HG03432 (cell line): ENCODE data around the gene NCKAP1.
"Not testable (repeated sequence)": the region's sequence is repeated elsewhere in the genome, so short reads cannot be mapped to it uniquely, and the experiment has no call there.

Source experiments
- ATAC-seq: cut with Tn5 transposase; IDR thresholded peaks from one replicate; pipeline ENCODE4 v1.9.1; 2021; ENCODE audit warnings: mild to moderate bottlenecking, moderate library complexity; ENCODE audit not compliant: unreplicated experiment

NCKAP1 gene

DNA sequence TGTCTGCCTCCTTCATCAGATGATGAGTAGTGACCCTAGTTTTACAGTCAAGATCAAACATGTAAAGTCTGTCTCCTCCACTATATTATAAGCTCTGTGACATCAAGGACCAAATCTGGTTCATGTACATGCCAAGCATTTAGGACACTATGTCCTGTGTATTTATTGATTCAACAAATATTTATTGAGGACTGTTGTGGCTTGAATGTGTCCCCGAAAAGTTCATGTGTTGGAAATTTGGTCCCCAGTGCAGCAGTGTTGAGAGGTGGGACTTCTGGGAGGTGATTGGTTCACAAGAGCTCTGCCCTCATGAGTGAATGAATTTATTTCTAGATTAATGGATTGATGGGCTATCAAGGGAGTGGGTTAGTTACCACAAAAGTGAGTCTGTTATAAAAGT is 125.2 kb downstream of the NCKAP1 start:
- ATAC-seq = no peak

DNA sequence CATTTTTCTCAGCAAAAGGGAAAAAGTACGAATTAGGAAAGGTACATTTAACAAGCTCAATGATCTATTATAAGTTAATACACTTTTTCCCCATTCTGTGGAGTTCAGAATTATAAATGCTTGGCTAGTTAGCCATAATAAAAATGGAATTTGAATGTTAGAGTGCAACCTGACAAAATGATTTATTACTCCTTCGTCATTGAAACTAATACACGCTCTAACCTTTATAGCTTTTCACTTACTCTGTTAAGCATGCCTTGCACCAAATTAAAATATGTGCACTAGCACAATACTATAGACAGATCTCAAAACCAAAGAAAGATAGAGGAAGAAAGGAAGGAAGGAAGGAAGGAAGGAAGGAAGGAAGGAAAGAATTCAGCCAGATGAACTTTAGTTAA is 125.7 kb downstream of the NCKAP1 start:
- no peak for ATAC-seq

DNA sequence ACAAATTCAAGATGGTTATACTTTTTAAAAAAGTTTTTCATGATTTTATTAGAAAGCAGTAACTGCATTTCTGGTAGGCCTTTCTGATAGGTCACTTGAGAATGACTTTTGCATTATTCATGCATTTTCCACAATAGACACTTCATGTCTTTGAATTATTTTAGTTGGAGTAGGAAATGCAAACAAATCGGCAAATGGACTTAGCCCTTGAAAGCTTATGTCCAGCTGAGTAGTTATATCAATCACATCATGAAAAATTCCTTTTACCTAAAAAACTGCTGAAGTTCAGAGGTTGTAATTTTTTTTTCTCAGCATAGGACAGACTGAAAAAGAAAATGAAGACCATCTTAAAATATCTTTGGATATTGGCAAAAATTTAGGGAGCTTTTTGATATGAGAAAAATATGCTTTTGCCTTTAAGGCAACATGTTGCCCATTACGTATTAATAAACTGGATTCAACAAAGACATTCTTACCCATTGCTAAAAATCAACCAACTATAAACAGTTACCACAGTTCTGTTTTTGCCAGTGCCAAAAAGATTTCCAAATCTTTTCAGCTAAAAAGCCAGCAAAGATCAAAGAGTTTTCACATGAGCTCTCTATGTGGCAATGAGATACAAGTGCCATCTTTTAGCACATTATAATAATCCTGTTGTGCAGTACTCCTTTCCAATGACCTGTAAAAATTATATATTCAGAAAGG is 126.3 kb downstream of the NCKAP1 start:
- no peak for ATAC-seq

DNA sequence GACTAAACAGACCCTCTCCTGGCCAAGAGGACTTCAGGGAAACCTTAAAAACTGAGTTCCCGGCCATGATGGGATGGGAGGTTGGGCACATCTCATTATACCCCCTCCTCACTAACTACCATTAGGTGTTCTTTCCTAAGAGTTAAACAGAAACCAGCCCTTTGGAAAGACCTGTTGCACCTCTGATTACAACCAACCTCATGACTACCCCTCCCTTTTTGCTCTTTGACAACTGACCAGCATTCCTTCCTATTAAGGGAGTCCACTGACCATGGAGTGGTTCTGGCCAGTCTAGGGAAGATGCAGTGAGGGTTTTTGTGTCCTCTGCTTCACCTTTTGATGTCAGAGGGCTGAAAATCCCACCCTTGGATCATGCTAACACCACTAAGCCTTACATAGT is 127.3 kb downstream of the NCKAP1 start:
- ATAC-seq = no peak

DNA sequence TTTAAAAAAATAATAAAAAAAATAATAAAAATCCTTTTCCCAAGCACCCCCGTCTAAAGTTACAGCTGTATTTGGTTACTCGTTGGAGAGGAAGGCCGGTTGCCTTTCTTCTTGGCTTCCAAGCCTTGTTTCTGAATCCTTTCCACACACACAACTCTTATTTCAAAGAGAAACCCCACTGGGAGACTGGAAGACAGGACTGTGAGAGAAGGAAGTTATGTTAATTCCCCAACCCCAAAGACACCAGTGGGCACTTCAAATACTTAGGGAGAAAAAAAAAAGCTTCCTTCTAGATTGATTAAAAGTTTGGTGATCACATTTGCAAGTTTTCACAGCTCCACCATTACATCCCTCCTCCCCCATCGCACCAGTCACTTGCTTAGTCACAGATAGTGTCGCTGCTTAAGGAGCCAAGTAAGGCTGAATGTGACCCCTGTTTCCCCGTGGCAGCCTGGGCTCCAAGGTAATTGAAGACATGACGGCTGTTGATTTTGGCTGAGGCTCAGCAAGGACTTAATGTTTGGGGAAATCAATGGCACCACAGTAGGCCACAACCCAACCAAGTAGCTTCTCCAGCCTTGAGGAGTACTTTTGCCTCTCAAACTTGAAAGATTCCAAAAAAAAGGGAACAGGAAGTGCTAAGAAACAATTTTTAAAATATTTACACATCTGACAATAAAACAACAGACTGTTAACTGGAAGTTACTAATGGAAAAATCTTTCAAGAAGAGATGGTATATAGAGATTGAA is 131.0 kb downstream of the NCKAP1 start:
- no peak for ATAC-seq

DNA sequence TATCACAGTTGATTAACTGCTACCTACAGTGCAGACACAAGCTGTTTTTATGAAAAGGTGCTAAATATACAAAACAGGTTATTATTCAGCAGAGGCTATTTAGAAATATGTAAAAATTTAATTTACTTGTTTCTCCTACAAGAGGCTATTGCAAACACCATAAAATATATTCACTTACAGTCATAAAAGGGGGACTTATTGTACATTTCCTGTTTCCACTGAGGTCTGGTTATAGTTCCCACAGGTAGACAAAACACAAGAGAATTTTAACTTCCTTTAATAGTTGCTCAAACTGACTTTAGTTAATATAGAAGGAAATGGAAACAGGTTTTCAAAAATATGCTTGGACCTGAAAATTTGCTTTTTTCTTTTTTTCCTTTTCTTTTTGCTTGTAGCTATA is 131.8 kb downstream of the NCKAP1 start:
- peak; percentile 55 for ATAC-seq

DNA sequence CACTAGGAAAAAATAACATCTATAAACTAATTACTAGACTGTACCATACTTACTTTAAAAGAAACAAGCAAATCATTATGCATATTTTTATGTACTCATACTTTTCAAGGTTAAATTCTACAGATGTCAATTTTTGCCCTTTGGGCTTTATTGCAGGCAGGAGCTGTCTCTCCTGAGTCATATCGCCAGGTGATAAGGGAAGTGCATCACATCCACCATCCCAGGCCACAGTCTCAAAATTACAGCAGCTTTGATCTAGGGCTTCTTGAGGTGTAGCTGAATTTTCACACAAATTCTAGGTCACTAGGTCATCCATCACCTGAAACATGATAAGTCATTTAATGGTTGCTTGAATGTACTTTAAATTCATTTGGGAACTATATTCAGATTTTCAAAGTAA is 133.4 kb downstream of the NCKAP1 start:
- ATAC-seq = no peak

DNA sequence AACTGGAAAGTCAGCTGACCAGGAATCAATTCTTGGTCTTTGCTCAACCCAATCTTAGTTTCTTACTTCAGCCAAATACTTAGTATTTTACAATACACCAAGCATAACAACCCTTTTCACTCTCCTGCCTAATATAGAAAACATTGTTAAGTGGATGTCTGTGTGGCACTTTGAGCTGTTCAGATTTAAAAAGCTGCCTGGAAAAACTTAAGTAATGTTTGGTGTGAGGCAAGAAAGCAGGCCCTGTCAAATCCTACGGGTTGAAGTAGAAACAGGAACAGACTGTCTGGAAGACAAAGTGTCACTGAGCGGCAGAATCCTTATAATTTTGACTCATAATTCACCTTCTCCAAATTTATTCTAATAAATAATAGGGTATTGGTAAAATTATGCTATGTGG is 134.7 kb downstream of the NCKAP1 start:
- ATAC-seq = no peak

DNA sequence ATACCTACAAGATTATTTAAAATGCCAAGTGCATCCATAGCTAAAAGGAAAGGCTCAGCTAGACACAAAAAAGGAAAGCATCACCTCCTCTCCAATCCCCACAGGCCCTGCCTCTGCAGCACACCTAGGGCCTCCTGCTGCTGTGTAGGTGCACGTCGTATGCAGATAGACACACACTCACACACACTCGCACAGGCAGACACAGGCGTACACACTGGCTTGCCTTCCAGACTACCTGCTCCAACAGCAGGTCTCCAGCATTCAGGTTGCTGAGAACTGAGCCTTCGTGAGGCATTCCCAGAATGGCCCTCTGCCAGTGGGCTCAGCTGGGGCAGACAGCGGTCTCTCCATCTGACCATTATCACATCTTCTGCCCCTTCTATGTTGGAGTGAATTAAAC is 136.5 kb downstream of the NCKAP1 start:
- ATAC-seq = no peak

DNA sequence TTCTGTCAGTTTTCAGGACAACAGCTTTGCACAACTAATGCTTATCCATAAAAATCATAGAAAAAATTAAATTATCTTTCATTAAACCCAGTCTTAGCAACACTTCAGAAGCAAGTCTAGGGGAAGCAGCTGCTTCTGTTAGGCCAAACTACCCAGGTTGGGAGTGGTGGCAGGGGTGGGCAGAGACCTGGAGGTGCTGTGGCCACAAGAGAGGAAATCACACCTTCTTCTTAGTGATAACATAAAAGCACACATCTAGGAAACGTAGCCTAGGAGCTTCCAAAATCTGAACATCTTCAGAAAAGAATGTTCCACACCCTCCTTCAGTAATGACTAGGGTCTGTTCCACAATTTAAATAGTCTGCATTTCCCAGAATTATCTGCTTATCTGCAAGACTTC is 139.5 kb downstream of the NCKAP1 start:
- no peak for ATAC-seq

DNA sequence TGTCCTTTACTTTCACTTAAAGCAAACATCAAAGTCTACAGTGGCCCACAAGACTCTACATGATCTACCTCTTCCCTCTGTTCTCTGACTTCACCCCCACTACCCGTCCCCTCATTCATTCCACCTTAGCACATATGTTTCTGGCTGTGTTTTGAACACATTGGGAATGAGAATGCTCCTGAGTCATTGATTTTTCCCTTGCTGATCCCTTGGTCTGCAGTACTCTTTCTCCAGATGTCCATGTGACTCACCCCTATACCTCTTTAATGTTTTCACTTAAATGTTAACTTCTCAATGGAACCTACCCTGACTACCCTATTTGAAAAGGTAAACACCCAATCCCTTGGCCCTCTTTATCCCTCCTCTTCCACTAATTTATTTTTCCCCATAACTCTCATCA is 141.1 kb downstream of the NCKAP1 start:
- no peak for ATAC-seq

DNA sequence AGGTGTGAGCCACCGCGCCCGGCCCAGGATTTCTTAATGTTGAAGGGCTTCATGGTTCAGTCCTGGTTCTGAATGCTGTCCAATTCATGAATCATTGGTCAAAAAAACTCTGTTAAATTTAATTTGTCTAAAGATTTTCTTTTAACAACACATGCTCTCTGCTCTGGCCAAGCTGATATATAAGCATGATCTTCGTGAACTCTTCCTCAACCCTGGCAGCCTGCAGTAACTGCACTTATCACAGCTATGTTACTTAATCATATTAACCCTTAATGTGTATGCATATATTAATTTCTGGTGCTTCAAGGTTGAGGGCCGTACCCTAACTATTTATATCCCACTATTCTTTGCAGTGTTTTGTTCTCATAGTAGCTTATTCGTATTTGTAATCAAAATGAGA is 142.5 kb downstream of the NCKAP1 start:
- ATAC-seq = no peak

DNA sequence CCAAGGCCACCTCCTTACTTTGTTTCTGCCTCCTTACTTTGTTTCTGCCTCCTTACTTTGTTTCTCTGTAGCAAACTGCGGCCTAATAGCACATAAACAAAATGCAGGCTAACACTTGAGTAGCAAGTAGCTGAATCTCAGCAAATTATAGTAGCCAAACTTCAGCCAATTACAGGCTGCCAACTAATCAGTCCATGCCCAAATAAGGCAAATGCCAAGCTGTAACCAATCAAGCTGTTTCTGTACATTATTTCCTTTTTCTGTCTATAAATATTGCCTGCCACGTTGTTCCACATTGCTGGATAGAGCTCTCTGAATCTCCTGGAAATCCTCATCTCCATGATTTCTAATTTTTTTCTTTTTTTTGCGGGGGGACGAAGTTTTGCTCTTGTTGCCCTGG is 143.1 kb downstream of the NCKAP1 start:
- ATAC-seq = no peak

DNA sequence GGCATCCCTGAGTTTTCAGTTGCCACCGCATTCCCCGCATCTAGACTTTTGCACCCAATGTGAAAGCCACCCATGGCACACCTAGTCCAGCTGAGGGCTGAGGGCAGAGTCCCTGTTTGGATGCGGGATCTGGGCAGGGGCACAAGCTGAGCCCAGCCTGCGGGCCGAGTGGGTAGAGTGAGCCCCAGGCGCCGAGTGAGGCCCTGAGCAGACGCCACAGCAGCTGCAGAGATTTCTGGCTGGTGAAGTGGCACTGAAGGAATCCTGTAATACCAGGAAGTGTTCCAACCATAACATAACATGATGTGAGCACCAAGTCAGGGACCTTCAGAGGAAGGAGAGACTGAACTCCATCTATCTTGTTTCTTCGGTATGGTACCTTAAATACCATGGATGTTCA is 144.1 kb downstream of the NCKAP1 start:
- ATAC-seq = no peak

DNA sequence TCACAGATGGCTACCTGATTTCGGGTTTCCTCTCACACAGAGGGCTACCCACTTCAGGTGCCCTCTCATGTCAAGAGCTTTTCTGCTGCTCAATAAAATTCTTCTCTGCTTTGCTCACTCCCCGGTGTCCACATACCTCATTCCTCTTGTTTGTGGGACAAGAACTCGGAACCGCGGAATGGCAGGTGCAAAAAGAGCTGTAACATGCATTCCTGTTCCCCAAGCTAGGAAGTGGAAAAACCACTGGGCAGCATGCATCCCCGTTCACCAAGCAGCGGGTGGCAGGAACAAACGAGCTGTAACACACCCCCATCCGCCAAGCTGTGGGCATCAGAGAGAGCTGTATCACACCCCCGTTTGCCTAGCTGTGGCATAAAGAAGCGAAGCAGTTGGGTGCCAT is 144.6 kb downstream of the NCKAP1 start:
- no peak for ATAC-seq

DNA sequence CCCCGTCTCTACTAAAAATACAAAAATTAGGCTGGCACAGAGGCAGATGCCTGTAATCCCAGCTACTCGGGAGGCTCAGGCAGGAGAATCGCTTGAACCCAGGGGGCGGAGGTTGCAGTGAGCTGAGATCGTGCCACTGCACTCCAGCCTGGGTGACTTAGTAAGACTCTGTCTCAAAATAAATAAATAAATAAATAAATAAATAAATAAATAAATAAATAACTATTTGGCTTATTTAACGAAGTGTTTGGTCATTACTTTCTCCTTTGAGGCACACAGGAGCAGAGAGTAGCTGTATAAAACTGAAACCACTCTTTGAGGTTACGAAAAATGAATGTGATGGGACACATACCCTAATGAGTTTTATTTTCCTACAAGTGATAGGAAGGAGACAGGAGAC is 145.2 kb downstream of the NCKAP1 start:
- not testable (repeated sequence) for ATAC-seq

DNA sequence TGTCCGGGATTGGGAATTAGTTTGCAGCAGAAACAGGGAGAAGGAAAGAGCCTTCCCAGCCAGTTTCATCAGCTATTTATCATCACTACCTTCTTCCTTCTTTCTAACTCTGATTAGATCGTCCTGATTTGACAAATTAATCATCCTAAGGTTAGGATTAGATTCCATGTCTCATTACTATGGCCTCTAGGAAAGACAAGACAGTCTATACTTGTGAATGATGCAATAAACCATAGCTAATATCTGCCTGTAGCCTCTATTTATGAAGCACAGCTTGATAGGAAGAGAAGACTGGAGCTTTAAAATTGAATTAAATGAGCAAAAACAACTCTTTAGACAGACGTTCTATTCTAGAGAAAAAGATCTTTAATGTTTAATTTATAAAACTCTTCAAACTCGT is 146.6 kb downstream of the NCKAP1 start:
- no peak for ATAC-seq

DNA sequence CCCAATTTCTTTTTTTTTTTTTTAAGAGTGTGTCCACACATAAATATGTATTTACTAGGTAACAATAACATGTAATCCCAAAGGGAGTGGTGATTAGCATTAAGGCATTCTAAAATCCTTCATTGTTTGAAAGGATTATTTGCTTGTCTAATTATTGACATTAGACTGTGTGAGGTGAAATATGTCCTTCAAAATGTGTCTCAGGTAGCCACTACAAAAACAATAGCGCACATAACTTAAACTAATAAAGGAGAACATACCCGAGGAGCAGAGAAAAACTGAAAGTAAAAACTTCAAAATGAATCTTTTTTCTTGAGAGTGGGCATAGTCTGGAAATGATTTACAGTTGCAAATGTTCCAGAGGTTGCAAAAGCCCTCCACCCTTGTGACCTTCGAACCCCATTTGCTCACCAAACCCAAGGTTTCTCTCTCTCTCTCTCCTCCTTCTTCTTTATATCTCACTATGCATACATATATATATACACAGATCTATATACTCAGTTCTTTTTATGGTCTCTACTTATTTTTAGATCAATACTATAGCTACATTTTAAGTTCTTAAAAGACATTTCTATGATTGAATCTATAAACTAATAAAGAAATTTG is 147.4 kb downstream of the NCKAP1 start:
- ATAC-seq = no peak

DNA sequence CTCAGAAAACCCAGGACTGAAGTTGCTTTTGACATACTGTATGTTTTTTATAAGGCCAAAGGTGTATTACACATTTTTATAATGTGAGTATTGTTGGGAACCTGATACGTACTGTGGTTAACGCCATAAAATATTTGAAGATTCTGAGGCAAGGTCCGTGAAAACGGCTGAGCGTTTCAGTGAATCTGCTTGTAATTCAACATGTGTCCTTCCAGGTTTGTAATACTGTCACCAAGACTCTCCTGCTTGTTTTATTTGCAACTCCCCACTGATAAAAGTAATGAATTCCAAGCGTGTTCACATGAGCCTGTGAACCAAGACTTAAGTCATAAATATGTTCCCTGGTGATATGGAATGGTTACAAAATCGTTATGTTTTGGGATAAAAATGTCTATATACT is 148.0 kb downstream of the NCKAP1 start:
- no peak for ATAC-seq

DNA sequence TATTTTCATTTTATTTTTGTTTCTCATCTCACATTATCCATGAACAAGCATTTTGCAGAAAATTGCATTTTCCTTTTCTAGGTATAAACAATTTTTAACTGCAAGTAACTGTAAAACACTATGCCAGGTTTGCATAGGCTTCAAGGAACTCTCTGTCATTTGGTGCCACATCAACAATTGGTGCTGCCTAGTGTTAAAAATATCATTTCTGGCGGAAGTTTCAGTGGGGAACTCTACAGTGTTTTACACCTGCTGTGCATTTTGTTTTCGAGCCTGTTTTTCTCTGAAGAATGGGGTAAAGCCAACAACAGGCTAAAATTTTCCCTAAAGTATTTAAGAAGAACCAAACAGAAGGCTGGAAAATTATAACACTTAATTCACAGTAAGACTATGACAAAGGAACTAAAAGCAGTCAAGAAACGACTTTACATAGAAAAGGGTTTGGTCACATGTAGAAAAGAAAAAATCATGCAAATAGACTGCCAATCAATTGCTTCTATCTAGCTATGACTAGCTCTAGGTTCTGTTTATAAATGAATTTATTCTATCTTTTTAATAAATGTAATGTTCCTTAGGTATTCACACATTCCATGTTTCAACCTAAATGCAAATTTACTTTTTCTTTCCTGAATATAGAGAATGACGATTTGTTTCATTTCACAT is 150.4 kb downstream of the NCKAP1 start:
- ATAC-seq = peak; percentile 73

DNA sequence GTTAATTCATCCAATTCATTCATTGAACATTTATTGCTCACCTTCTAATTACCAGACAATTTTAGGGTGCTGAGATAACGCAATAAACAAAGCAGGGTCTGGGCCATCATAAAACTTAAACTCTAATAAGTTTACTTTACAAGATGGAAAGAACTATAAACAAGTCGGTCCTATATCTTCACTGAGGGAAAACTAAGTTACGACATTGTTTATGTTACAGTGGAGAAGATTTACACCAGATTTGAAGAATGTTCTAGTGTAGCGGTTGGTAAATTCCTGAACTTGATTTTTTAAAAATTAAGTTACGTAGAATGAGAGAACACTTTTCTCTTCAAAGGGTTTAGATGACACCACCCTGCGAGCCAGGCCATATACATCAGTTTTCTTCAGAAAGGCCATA is 151.2 kb downstream of the NCKAP1 start:
- no peak for ATAC-seq

DNA sequence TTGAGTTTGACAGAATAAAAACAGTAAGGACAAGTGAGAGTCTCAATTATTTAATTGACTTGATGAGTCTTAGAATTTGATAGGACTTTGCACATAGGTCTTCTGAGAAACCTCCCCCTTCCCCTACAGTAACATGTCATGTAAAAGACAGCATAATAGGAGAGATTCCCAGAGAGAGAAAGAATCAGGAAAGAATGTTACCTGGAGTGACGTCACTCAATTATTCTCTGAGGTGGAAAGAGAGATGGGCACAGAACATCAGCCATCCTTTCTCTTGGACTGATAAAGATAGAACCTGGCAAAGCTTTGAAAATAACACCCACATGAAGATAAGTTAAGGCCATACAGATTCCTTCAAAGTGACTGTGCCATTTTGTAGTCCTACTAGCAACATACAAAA is 152.5 kb downstream of the NCKAP1 start:
- no peak for ATAC-seq
